B cell (primary cell): ENCODE data around the gene KCNJ18.
"Not testable (repeated sequence)": the region's sequence is repeated elsewhere in the genome, so short reads cannot be mapped to it uniquely, and the experiment has no call there.

Experiments
- CTCF ChIP-seq: fragments of 200-600 bp; IDR thresholded peaks from one replicate; pipeline ENCODE4 v1.8.0; 2022; ENCODE audit warnings: antibody characterized with exemption, mild to moderate bottlenecking
- EZH2 ChIP-seq: IDR thresholded peaks from 2 replicates; pipeline ENCODE4 v1.6.1; 2012; ENCODE audit warnings: borderline replicate concordance, low read depth, mild to moderate bottlenecking, moderate library complexity, low read length; ENCODE audit not compliant: insufficient read depth, poor library complexity, severe bottlenecking

- TF ChIP-seq EZH2, CTCF: not testable (repeated sequence)
Observed at GRCh38 chr17:21671437-21671836, 20.9 kb upstream of the KCNJ18 start.
